ENCODE results near the gene SLIT2. TPM values are rescaled to one million over a fixed set of nuclear protein-coding genes. Genes with fewer than 3 reads are reported as not detected.
A peak's percentile ranks its signal among the peaks of the same experiment; 100 is the strongest.

SLIT2 gene, protein sequence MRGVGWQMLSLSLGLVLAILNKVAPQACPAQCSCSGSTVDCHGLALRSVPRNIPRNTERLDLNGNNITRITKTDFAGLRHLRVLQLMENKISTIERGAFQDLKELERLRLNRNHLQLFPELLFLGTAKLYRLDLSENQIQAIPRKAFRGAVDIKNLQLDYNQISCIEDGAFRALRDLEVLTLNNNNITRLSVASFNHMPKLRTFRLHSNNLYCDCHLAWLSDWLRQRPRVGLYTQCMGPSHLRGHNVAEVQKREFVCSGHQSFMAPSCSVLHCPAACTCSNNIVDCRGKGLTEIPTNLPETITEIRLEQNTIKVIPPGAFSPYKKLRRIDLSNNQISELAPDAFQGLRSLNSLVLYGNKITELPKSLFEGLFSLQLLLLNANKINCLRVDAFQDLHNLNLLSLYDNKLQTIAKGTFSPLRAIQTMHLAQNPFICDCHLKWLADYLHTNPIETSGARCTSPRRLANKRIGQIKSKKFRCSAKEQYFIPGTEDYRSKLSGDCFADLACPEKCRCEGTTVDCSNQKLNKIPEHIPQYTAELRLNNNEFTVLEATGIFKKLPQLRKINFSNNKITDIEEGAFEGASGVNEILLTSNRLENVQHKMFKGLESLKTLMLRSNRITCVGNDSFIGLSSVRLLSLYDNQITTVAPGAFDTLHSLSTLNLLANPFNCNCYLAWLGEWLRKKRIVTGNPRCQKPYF (N-terminal part only)
- total RNA-seq = 12.1 TPM
- long read RNA-seq, partial matches to known transcripts = 0 of 2 reads
- long read RNA-seq, other reads (novel, unspliced or antisense) = 2 of 2 reads

DNA sequence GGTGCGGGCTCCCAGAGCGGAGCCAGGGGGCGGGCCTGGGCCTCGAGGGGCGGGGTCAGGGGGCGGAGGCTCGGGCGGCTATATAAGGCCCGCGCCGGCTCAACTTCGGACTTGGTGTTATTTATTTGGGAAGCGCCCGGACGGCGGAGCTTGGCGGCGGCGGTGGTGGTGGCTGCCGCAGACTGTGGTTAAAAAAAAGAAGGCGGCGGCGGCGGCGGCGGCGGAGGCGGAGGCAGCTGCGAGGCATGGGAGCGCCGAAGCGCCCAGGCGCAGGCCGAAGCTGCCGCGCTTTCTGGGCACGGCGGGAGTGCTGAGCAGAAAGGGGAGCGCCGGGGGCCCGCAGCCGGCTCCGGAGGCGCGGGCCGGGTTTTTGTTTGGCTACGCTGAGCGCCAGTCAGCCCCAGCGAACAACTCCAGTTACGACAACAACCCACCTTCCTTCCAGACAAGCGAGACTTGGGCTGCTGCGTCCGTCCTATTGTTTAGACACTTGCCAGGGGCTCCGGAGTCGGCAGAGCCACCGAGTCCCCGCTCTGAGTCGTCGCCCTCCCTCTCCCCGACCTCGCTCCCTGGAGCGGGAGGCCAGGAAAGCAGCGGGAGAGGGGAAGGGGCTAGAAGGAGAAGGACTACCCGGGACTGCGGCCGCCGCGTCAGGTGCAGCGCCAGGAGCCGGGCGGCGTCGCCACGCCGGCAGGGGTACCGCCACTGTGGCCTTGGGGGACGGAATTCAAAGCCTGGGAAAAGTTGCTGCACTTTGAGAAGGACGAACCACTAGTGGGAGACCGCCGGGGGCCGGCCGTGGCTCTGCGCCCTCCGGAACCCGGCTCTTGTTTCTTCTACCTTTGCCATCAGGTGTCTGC is at the start of gene SLIT2:
TSS of gene SLIT2 (plus strand) at position 110 of the 860 bp plus-strand sequence. CDS start 1,911 bp downstream, outside the sequence.
- ATAC-seq (peak; percentile 93), DNase-seq (ENCODE audit: missing footprints) (peak; percentile 87)
- intact Hi-C loops (cut with DNase I) = no loop called here

DNA sequence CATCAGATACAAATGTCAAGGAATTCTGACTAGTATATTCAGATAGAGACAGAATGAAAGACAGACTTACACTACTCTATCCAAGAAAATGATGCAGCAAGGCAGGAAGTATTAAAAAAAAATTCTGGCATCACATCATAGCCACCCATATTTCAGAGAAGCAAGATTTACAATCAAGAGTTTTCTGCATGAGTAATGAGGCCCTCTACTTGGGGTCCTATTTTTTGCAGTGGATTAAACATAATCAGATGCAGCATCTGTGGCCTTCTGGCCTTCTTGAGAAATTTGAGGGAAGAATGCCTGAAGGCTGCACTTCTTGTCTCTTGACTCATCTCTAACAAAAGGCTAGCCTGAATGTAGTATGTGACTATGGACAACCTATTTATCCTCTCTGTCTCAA is 48.2 kb upstream of the SLIT2 start:
- no peak for DNase-seq (ENCODE audit: missing footprints)
- intact Hi-C loops (cut with DNase I) = no loop called here
- ATAC-seq = no peak

DNA sequence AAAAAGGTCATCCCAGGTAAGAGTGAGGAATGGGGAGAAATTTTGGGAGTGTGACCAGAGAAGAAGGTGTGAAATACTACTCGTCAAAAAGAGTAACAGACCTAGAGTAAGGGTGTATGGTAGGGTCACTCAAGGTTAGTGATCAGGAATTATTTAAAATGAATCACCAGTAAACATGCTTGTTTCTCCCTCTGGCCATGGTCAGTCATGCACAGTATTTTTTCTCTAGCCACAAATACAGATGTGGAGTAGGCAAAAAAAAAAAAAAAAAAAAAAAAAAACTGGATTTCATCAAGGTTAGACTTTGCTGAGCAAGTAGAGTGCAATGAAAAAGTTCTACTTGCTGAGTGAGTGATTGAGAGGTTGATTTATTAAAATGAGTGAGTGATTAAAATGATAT is 34.2 kb upstream of the SLIT2 start:
- ATAC-seq = no peak
- intact Hi-C loops (cut with DNase I) = no loop called here
- no peak for DNase-seq (ENCODE audit: missing footprints)

DNA sequence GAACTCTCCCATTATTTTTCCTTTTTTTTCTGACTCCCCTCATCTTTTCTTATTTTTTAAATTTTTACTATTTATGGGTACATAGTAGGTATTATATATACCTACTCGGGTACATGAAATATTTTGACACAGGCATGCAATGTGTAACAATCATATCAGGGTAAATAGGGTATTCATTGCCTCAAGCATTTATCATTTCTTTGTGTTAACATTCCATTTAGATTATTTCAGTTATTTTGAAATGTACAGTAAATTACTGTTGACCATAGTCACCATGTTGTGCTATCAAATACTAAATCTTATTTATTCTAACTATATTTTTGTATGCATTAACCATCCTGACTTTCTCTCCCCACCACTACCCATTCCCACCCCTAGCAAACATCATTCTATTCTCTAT is 33.8 kb upstream of the SLIT2 start:
- no peak for DNase-seq (ENCODE audit: missing footprints)
- ATAC-seq = no peak
- intact Hi-C loops (cut with DNase I) = no loop called here

DNA sequence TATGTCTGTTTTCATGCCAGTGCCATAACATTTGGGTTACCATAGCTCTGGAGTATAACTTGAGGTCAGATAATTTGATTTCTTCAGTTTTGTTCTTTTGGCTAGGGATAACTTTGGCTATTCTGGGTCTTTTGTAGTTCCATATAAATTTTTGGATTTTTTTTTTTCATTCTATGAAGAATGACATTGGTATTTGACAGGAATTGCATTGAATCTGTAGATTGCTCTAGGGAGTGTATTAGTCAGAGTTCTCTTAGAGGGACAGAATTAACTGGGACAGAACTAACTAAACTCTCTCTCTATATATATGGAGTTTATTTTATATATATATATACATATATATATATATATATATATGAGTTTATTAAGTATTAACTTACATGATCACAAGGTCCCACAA is 32.2 kb upstream of the SLIT2 start:
- intact Hi-C loops (cut with DNase I) = no loop called here
- no peak for ATAC-seq
- DNase-seq (ENCODE audit: missing footprints) = no peak

DNA sequence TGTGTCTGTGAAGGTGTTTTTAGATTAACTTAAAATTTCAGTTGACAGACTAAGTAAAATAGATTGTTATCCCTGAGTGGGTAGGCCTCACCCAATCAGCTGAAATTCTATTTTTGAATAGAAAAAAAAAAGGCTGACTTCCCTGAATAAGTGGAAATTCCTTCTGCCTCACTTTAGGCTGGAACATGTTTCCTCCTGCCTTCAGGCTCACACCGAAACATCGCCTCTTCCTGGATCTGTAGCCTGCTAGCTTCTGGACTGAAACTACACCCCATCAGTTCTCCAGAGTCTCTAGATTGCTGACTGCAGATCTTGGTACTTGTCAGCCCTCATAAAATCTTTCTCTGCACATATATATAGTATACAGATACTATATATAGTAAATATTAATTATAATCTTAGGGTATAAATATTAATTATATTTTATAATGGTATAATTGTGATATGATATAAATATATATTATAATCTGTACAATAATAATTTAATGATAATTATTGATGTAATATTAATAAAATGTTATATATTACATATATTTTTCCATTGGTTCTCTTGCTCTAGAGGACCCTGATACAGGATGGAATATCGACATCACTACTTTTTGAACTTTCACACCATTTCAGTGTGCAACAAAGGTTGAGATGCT is 13.7 kb upstream of the SLIT2 start:
- ATAC-seq (no peak), DNase-seq (ENCODE audit: missing footprints) (no peak)
- intact Hi-C loops (cut with DNase I) = no loop called here

DNA sequence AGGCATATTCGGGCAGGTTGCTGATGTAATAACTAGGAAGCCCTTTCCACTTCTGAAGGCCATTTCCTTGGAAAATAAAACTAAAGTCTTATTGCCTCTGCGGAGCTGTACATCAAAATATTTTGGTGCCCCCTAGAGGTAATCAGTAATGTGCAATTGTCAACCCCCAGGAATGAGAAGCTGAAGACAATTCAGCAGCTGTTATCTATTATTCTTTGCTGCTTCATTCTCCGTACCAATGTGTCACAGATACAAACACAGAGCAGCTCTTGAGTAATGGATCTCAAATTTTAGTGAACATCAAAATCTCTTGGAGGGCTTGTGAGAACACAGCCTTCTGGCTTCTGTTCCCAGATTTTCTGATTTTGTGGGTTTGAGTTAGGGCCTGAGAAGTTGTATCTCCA is 3.5 kb upstream of the SLIT2 start:
- ATAC-seq = no peak
- no peak for DNase-seq (ENCODE audit: missing footprints)
- intact Hi-C loops (cut with DNase I) = loop anchor here (5.0 kb wide), 2 partner anchors 1021 to 1561 kb away; no protein-coding TSS in a partner anchor

DNA sequence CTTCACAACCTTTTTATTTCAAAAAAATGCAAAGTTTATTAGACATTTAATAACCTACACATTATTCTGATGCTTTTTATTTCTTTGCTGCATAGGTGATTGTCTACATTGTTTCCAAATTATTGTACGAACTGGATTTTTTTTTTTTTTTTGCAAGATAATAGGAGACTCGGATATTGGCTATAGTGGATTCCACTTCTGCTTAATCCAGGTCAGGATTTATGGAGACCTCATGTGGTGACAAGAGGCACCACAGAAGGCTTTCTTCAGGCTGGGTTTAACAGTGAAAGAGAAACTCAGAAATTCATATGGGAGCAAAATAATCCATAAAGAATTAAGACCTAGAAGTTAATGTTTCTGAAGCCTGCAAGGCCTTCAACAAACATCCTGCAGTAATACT is 2.4 kb upstream of the SLIT2 start:
- intact Hi-C loops (cut with DNase I) = loop anchor here (5.0 kb wide), 2 partner anchors 1022 to 1562 kb away; no protein-coding TSS in a partner anchor

DNA sequence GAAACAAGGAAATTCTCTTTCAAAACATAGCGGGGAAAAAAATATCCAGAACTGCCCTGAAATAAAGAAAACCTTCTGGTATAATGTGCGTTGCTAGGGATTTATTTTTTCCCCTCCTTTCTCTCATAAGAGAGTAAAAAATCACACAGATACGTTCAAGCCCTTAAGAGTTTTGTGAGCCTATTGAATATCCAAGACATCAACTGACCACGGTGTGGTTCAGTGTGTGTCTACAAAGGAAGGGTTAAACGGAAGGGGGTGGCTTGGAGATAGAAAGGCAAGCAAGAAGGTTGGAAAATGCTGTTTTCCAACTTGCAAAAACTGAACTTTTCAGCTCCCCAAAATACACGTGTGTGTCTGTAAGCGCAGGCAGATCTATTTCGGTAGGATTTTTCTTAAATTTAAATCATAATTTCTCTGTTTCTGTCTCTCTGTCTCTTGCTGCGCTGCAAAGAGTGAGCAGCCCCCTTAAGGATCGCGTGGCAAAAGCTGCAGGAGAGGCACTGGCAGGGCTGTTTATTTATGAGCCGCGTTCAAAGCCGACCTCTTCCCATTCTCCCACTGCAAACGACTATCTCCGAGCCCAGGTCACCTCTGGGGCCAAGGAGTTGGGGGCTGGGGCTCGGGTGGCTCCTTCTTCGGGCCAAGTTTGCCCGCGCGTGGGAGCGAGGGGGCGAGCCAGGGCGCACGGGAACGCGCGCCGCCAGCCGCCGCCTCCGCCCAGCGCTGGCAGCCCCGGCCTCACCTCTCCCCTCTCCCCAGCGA is 492 bp upstream of the SLIT2 start:
- DNase-seq (ENCODE audit: missing footprints) (no peak), ATAC-seq (no peak)
- intact Hi-C loops (cut with DNase I) = no loop called here

More for the DNA sequence above, 2.4 kb upstream of the SLIT2 start:
- DNase-seq (ENCODE audit: missing footprints) (no peak), ATAC-seq (no peak)

DNA sequence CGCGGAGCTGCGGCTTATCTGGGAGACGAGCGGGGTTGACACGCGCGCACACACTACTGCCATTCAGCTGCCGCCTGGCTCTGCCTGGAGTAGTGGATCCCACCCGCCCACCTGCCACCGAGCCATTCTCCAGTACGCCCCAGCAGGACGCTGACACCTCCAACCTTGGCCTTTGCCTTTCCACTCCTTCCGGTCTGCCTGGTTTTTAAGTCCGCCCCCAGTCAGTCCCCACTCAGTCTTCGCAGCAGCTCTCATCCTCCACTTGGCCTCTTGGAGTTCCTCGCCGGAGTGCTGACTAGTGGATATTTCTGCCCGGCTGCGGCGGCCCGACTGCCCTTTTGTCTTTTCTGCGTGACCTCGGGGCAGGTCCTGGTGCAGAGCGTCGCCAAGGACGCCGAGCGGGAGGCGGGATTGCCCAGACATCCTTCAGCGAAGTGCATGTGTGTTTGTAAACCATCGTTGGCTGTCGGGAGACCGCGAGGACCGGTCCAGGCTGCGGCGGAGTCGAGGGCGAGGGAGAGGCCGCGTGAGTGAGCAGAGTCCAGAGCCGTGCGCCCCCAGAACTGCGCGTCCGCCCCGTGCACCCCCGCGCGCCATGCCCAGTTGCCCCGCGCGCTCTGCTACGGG is 1.1 kb downstream of the SLIT2 start:
- intact Hi-C loops (cut with DNase I) = no loop called here
- ATAC-seq = peak; percentile 22
- peak; percentile 65 for DNase-seq (ENCODE audit: missing footprints)

DNA sequence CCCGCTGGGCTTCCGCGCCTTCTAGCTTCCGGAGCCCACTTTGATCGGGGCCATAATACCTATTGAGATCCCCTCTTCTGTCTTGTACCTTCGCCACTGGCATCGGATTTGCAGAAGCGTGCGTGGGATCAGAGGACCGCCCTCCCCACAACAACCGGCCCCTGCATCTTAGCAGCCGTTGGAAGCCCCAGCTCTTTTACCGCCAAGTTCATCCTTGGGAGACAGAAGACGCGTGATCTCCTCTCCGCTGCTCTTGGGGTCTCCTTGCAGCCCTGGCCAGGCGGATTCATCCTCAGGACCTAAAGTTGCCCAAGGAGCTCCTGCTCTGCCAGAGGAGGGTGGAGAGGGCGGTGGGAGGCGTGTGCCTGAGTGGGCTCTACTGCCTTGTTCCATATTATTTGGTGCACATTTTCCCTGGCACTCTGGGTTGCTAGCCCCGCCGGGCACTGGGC is 1.6 kb downstream of the SLIT2 start:
- intact Hi-C loops (cut with DNase I) = no loop called here
- ATAC-seq (no peak), DNase-seq (ENCODE audit: missing footprints) (peak; percentile 54)

DNA sequence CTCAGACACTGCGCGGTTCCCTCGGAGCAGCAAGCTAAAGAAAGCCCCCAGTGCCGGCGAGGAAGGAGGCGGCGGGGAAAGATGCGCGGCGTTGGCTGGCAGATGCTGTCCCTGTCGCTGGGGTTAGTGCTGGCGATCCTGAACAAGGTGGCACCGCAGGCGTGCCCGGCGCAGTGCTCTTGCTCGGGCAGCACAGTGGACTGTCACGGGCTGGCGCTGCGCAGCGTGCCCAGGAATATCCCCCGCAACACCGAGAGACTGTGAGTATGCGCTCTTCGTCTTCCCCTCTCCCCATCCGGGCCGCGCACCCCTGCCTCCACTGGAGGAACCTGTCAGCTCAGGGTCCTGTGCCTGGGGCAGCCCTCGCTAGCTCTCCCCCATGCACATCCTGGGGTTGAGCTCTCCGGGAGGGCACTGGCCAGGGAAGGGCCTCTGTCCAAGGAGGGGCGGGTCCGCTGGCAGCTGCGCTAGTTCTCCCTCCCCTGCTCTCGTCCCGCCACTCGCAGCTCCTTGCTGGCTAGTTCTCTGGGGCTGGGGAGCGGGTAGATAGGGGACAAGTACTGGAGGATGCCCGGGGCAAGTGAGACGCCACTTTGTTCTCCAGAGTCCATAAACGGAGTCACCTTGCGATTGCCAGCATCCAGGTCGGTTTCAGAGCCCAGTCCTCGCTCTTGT is 2.2 kb downstream of the SLIT2 start:
- intact Hi-C loops (cut with DNase I) = no loop called here
- DNase-seq (ENCODE audit: missing footprints) (peak; percentile 74), ATAC-seq (peak; percentile 33)

DNA sequence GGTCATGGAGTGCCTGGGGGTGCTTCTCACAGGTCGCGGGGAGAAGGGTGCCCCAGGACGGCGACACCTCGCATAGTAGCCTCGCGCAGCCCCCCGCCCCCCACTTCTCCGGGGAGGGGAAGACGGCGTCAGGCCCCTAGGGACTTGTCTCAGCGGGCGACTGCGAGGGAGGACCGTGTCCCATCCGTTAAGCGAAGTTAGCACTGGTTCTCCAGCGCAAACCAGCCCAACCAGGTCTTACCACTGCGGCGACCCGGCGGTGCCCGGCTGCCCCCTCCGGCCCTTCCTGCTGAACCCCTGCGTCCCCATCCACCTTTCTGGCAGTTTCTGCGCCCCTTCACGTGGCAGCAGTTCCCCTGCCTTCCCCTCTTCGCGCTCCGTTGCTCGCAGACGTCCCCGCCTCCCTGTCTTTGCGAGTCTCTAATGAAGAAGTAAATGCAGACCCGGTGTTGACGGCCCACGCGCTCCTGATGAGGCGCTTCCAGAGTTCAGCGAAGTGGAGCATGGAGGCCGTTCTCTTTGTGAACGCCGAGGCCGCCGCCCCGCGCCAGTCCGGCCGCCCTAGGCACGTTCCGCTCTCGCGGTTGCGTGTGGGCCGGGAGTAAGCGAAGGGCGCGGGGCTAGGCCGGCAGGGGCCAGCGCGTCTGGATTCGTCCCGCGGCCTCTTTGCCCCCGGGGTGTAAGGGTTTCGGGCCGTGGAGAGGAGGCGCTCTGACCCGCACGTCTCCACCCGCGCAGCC is 3.0 kb downstream of the SLIT2 start:
- intact Hi-C loops (cut with DNase I) = no loop called here
- DNase-seq (ENCODE audit: missing footprints) (peak; percentile 56), ATAC-seq (no peak)

DNA sequence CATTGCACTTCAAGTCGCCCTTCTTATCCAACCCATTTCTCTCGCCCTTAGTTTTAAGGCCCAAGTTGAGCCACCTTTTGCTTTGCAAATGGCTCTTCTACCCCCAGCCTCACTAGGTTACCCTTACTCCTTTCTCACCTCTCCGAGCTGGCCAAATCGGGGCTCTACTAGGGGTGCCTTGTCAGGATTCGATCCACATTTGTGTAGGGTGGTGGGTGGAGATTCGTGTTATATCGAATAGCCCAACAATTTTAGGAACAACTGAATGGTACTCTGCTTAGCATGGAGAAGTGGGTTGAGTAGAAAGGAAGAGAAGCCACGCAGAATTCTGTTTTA is 3.5 kb downstream of the SLIT2 start:
- no peak for DNase-seq (ENCODE audit: missing footprints)
- intact Hi-C loops (cut with DNase I) = no loop called here
- no peak for ATAC-seq

DNA sequence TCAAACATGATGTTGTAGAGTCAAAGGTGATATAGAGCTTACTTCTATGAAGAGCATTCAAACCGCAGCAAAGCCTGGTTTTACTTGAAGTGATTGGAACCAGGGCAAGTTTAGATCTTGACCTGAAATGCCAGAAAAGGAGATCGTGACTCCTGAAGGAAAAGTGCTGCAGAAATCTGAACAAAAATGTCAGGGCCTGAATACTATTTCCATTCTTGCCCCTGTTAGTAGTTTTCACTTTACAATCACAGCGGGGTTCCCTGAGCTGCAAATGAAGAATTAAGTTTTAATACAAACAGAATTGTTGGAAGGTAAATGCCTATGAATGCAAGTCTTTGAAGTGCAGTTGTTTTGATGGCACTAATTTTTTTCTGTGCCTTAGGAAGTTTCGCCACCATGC is 4.1 kb downstream of the SLIT2 start:
- ATAC-seq (no peak), DNase-seq (ENCODE audit: missing footprints) (no peak)
- intact Hi-C loops (cut with DNase I) = no loop called here

DNA sequence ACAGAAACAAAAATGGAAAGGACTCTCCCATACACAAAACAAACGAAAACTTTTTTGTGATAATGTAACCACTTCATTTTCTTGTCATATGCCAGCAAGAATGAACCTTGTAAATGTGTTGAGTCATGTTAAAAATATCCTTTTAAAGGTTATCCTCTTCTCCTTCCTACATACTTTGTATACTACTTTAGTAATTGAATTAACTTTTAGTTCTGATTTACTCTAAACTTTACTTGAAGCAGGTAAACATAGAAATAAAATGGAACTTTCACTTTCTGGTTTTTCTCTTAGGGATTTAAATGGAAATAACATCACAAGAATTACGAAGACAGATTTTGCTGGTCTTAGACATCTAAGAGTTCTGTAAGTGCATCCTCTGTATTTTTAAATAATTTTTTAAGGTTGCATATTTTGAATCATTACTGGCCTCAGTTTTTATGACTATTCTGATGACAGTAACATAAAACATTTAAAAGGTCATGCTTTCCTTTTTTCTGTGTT is 4.7 kb downstream of the SLIT2 start:
- DNase-seq (ENCODE audit: missing footprints) (no peak), ATAC-seq (no peak)
- intact Hi-C loops (cut with DNase I) = no loop called here

Measured in Right ventricle myocardium inferior (tissue), 1 donor.